Subcutaneous preadipocyte (primary cell): ENCODE results near the gene RBM22. TPM values are rescaled to one million over a fixed set of nuclear protein-coding genes. Genes with fewer than 3 reads are reported as not detected.

Experiments
- total RNA-seq: library from RNA; depleted of rRNA; stranded (reverse); fragments of >200 nt; gene quantifications from 2 replicates; pipeline ENCODE4 v1.2.3, GENCODE V29; 2012

The RBM22 gene
- 21.7 and 29.9 TPM in 2 replicates for total RNA-seq

DNA sequence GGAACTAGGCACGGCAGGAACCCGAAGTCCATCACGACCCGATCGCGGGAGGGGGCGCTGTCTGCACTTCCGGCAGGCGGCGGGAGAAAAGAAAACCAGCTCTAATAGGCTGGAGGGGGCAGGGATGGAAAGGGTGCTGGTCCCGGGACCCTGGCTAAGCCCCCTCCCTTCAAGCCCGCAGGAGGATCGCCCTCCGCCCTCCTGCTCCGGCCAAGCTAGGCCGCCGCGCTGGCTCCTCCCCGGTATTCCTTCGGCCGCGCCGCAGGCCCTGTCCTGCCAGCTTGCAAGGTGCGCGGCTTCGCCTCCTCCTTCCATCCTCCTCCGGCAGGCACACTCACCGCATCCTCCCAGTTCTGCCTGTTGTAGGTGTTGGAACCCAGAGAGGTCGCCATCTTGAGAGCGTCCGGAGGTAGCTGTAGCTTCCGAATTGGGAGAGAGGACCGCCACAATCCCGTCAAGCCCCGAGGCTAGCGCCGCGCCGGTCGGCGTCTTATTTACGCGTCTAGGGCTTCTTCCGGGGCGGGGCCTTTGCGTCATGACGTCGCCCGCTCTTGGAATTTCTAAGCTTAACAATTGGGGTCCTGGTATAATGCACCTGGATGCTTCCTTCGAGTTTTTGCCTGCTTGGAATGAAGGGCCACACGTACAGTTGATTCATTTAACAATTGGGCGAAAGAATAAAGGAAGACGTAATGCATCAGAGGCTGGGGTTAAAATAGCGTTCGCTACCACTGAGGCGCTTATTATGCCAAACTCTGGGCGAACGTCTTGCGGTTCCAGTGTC, at the start of gene RBM22:
RBM22 (minus strand) TSS at position 469 of the 784 bp plus-strand sequence; CDS start at position 392, 77 bp downstream.

GRCh38 chr5:150661086-150661485, 39.8 kb downstream of the RBM22 start, which contains the start of gene MYOZ3:
Gene MYOZ3, plus strand, starts transcription at chr5:150661251. Its CDS starts 1,691 bp downstream, at chr5:150662942.

Other genes starting within 250 kb of the RBM22 start
- 38.9 and 45.4 TPM in 2 replicates for gene NDST1, start 192.9 kb downstream of the RBM22 start, total RNA-seq
- 0.98 and 1.5 TPM in 2 replicates for gene SYNPO, start 60.4 kb downstream of the RBM22 start, total RNA-seq
- gene MYOZ3, start 39.8 kb downstream of the RBM22 start, total RNA-seq, result 0.39 TPM in 1 of 2 replicates, not detected in the other
- 64.5 and 66.5 TPM in 2 replicates for gene DCTN4, start 58.0 kb upstream of the RBM22 start, total RNA-seq
- 101 and 126 TPM in 2 replicates for gene SMIM3, start 77.7 kb upstream of the RBM22 start, total RNA-seq
- gene IRGM, start 145.5 kb upstream of the RBM22 start, total RNA-seq, result under 0.01 and 0.20 TPM in 2 replicates
- gene ZNF300, start 203.9 kb upstream of the RBM22 start, total RNA-seq, result 4.4 and 6.3 TPM in 2 replicates